Measurements from ENCODE around the gene ZNF219.

Gene ZNF219

DNA sequence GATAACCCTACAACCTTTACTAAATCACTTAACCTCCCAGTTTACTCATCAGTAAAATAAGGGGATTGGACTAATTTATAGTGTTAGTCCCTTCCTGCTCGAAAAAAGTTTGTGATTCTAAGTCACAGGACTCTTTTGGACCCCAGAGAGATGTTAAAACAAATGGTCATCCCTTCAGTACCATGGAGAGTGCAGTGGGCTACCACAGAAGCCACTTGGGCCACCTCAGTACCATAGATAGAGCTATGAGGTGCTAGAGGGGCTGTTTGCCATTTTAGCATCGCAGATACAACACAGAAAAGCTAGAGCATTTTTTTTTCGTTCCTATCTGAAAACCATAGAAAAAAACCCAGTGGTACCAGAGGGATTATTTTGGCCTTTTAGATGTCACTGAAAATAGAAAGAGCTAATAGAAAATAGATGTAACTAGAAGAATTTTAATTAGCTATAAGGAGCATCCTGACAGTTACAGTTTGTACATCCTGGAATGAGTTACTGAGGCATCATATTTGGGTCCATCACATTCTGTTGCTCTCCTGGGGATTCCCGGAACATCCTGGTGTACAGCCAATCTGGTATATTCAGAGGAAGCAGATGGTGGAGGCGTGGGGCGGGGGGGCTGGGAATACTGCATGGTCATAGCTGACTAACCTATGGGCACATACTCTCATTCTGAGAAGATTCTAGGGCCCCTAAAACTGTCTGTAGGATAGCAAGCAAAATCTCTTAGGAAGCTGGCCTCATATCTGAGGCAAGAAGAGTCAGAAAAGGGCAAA, 2.8 kb downstream of the ZNF219 start:
- Histone ChIP-seq H3K36me3 (peaks cover 22% of the 10 kb centered on the region), H3K27me3 (no peaks in the 10 kb centered on the region), H3K9me3 (no peaks in the 10 kb centered on the region), H3K4me3 (ENCODE audit: low read depth, low read length) (no peak overlapping the region), H3K4me1 (peaks cover 37% of the 10 kb centered on the region)
- no peak for DNase-seq
- TF ChIP-seq, protein P1, sequence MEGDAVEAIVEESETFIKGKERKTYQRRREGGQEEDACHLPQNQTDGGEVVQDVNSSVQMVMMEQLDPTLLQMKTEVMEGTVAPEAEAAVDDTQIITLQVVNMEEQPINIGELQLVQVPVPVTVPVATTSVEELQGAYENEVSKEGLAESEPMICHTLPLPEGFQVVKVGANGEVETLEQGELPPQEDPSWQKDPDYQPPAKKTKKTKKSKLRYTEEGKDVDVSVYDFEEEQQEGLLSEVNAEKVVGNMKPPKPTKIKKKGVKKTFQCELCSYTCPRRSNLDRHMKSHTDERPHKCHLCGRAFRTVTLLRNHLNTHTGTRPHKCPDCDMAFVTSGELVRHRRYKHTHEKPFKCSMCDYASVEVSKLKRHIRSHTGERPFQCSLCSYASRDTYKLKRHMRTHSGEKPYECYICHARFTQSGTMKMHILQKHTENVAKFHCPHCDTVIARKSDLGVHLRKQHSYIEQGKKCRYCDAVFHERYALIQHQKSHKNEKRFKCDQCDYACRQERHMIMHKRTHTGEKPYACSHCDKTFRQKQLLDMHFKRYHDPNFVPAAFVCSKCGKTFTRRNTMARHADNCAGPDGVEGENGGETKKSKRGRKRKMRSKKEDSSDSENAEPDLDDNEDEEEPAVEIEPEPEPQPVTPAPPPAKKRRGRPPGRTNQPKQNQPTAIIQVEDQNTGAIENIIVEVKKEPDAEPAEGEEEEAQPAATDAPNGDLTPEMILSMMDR (IDR thresholded peaks at IDR 0.05; ENCODE audit: low read depth, low read length) = no peak

DNA sequence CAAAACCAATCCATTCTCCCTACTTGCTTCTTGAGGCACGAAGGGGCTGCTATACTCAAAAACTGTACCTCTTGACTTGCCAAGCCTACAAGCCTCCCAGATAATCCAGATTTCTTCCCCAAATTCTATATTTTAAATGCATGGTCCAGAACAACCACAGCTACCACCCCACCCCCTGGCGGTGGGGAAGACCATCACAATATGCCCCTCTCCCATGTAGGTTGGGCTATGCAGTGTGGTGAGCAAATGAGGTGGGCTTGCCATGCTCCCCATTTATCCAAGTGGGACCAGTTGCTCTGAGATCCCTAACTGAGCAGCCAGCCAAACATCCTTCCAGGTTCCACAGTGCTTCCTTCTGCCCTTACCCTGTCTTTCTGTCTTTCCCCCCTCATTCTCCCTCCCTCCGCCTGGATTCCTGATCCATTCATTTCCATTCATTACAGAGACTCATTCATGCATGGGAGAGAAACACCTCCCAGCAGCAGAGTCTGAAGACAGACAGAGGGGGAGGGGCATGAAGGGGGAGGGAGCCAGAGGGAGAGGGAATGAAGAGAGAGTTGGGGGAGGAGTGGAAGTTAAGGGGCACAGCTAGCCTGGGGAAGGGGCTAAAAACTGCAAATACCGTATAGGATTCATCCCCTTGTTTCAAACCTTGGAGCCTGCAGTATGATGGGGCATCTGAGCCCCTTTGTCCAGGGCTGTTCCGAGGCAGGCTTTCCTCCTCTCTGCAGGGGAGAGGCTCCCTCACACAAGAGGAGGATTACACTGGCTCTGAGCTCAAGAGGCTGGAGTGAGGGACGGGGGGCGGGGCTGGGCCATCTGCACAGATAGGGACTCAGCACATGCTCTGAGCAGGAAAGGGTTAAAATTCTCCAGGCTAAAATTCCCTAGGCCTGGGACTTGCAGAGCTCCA, 4.4 kb downstream of the ZNF219 start:
- TF ChIP-seq, protein P1 (IDR thresholded peaks at IDR 0.05; ENCODE audit: low read depth, low read length) = peak; percentile 45
- peak overlapping the region; percentile 12 for H3K4me3 ChIP-seq (ENCODE audit: low read depth, low read length)

GRCh38 chr14:21093018-21093417, 5.4 kb downstream of the ZNF219 start:
- Histone ChIP-seq H3K4me3 (ENCODE audit: low read depth, low read length) (no peak overlapping the region), H3K9me3 (no peaks in the 10 kb centered on the region), H3K4me1 (peaks cover 28% of the 10 kb centered on the region), H3K36me3 (peaks cover 31% of the 10 kb centered on the region), H3K27me3 (no peaks in the 10 kb centered on the region)
- DNase-seq = no peak
- TF ChIP-seq, protein P1 (IDR thresholded peaks at IDR 0.05; ENCODE audit: low read depth, low read length) = no peak

More for the DNA sequence above, 4.4 kb downstream of the ZNF219 start:
- no peaks in the 10 kb centered on the region for H3K9me3 ChIP-seq
- peaks cover 29% of the 10 kb centered on the region for H3K4me1 ChIP-seq
- no peaks in the 10 kb centered on the region for H3K27me3 ChIP-seq
- DNase-seq = peak; percentile 70
- H3K36me3 ChIP-seq = peaks cover 30% of the 10 kb centered on the region

DNA sequence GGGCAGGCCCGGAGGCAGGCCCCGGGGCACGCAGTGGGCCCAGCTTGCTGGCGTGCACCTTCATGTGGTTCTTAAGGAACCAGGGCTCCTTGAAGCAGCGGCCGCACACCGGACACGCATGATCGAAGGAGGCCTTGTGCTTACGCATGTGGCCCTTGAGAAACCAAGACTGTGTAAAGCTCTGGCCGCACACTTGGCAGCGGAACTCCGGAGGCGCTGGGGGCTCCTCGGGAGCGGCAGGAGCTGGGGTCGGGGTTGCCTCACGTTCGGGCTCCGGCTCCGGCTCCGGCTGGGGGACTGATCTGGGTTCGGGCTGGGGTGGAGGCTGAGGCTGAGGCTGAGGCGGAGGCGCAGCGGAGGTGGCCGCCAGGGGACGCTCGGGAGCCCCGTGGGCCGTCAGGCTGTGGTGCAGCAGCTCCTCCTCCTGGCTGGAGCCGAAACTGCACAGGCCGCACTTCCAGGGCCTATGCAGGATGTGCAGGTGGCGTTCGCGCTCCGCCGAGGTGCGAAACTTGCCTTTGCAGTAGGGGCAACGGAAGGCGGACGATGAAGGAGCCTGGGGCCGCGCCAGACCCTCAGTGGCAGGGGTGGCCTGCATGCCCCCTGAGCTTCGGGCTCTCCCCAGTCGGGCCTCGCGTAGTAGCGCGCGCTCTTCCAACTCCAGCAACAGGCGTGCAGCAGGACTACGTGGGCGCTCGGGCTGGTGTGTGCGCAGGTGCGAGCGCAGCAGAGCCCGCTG, 6.0 kb downstream of the ZNF219 start:
- H3K27me3 ChIP-seq = no peaks in the 10 kb centered on the region
- TF ChIP-seq, protein P1 (IDR thresholded peaks at IDR 0.05; ENCODE audit: low read depth, low read length) = peak; percentile 100
- H3K36me3 ChIP-seq = peaks cover 33% of the 10 kb centered on the region
- no peak overlapping the region for H3K4me3 ChIP-seq (ENCODE audit: low read depth, low read length)
- H3K4me1 ChIP-seq = peaks cover 32% of the 10 kb centered on the region
- H3K9me3 ChIP-seq = no peaks in the 10 kb centered on the region
- peak; percentile 87 for DNase-seq

DNA sequence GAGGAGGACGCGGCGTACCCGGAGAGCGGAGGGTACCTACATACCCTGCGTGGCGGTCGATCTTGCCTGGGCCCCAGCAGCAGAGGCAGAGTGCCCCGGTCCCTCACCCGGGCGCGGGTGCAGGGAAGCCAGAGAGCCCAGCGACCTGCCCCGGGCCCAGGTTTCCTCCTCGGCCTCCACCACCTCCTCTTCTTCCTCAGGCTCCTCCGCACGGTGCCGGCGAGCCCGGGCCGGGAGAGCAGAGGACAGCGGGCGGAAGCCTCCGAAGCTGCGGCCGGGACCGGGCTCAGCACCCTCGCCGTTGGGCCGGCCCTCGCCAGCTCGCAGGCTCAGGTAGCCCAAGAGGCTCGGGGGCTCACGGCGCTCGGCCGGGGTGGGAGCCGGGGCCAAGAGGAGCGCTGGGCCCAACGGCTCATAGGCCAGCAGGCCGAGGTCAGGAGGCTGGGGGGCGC, 6.6 kb downstream of the ZNF219 start:
- Histone ChIP-seq H3K4me1 (peaks cover 35% of the 10 kb centered on the region), H3K36me3 (peaks cover 36% of the 10 kb centered on the region)

More for the DNA sequence above, 6.6 kb downstream of the ZNF219 start:
- Histone ChIP-seq H3K27me3 (no peaks in the 10 kb centered on the region), H3K9me3 (no peaks in the 10 kb centered on the region), H3K4me3 (ENCODE audit: low read depth, low read length) (no peak overlapping the region)
- no peak for DNase-seq
- TF ChIP-seq, protein P1 (IDR thresholded peaks at IDR 0.05; ENCODE audit: low read depth, low read length) = no peak

Data from BE2C (cell line).